ENCODE results near the gene CLSTN2.

Gene CLSTN2

GRCh38 chr3:140234256-140234655, 299.3 kb downstream of the CLSTN2 start:
- POLR2A ChIA-PET, result no interaction called here
- Histone ChIP-seq H3K4me3 (ENCODE audit: low read depth, low read length) (no peak overlapping the region), H3K27ac (ENCODE audit: extremely low read depth, low read depth, low read length) (no peak overlapping the region), H3K9me3 (ENCODE audit: control insufficient read depth, insufficient read depth, low read depth, low read length) (no peaks in the 10 kb centered on the region), H3K4me1 (ENCODE audit: control insufficient read depth, insufficient read depth, low read length) (no peaks in the 10 kb centered on the region), H3K36me3 (ENCODE audit: control insufficient read depth in 2 of 2, insufficient read depth in 1 of 2, low read length in 2 of 2) (no peaks in the 10 kb centered on the region)
- CTCF ChIA-PET, result interaction anchor here (0.8 to 1.4 kb wide), 3 partner anchors 9 to 15 kb away, joined by 3 to 4 read pairs (median 4); no protein-coding TSS in a partner anchor
- TF ChIP-seq ZNF140 (tag by site-specific recombination; IDR thresholded peaks at IDR 0.05), result no peak
- no peak for TF ChIP-seq ZBTB17 (tag by site-specific recombination; IDR thresholded peaks at IDR 0.05)
- no peak for TF ChIP-seq ZNF211 (tag by site-specific recombination; IDR thresholded peaks at IDR 0.05; ENCODE audit: low read depth)
- no peak for TF ChIP-seq ZNF311 (tag by site-specific recombination; IDR thresholded peaks at IDR 0.05; ENCODE audit: borderline replicate concordance)
- TF ChIP-seq ZNF830 (tag by site-specific recombination; IDR thresholded peaks at IDR 0.05; ENCODE audit: low read depth), result no peak
- no peak for TF ChIP-seq ZNF416 (tag by site-specific recombination; IDR thresholded peaks at IDR 0.05)
- TF ChIP-seq ZSCAN5A (tag by site-specific recombination; IDR thresholded peaks at IDR 0.05), result no peak

GRCh38 chr3:140236836-140237501, 302.0 kb downstream of the CLSTN2 start:
- ChIA-PET CTCF (interaction anchor here (0.6 kb wide), 2 partner anchors 182 to 1666 kb away, joined by 3 read pairs; no protein-coding TSS in a partner anchor), POLR2A (no interaction called here)
- TF ChIP-seq ZNF155 (tag by site-specific recombination; IDR thresholded peaks at IDR 0.05) (no peak), ZSCAN30 (tag by site-specific recombination; IDR thresholded peaks at IDR 0.05) (no peak), ZBTB48 (tag by site-specific recombination; IDR thresholded peaks at IDR 0.05) (no peak), REST (tag by site-specific recombination; IDR thresholded peaks at IDR 0.05) (no peak), KLF1 (tag by site-specific recombination; IDR thresholded peaks at IDR 0.05) (no peak), PRDM6 (tag by site-specific recombination; IDR thresholded peaks at IDR 0.05) (no peak), ZBTB1 (tag by site-specific recombination; IDR thresholded peaks at IDR 0.05) (no peak), ZNF132 (tag by site-specific recombination; IDR thresholded peaks at IDR 0.05; ENCODE audit: borderline replicate concordance) (no peak), ZNF501 (tag by site-specific recombination; IDR thresholded peaks at IDR 0.05) (no peak), ZNF341 (tag by site-specific recombination; IDR thresholded peaks at IDR 0.05; ENCODE audit: low read depth) (no peak), ZNF791 (tag by site-specific recombination; IDR thresholded peaks at IDR 0.05) (no peak), ZNF146 (tag by site-specific recombination; IDR thresholded peaks at IDR 0.05) (no peak), REPIN1 (tag by site-specific recombination; IDR thresholded peaks at IDR 0.05; ENCODE audit: low read depth) (no peak), ZNF768 (tag by site-specific recombination; IDR thresholded peaks at IDR 0.05) (no peak), BCL11B (tag by site-specific recombination; IDR thresholded peaks at IDR 0.05; ENCODE audit: low read depth) (no peak), ZNF777 (tag by site-specific recombination; IDR thresholded peaks at IDR 0.05; ENCODE audit: borderline replicate concordance) (no peak), ZNF629 (tag by site-specific recombination; IDR thresholded peaks at IDR 0.05) (no peak)
- no peaks in the 10 kb centered on the region for H3K4me1 ChIP-seq (ENCODE audit: control insufficient read depth, insufficient read depth, low read length)
- no peaks in the 10 kb centered on the region for H3K9me3 ChIP-seq (ENCODE audit: control insufficient read depth, insufficient read depth, low read depth, low read length)
- no peaks in the 10 kb centered on the region for H3K36me3 ChIP-seq (ENCODE audit: control insufficient read depth in 2 of 2, insufficient read depth in 1 of 2, low read length in 2 of 2)
- no peak overlapping the region for H3K4me3 ChIP-seq (ENCODE audit: low read depth, low read length)
- no peak overlapping the region for H3K27ac ChIP-seq (ENCODE audit: extremely low read depth, low read depth, low read length)

Data from HEK293 (cell line).